HFF-Myc (cell line): ENCODE results near the gene ARMC9.

Source experiments
- DNase-seq: peaks from one replicate; pipeline ENCODE4 v3.0.0-alpha.2; 2011; ENCODE audit warnings: low read depth; ENCODE audit errors: extremely low read depth
- H3K4me3 ChIP-seq: replicated peaks from 2 replicates; pipeline ENCODE4 v1.5.1; 2011; ENCODE audit warnings: low read depth, mild to moderate bottlenecking, control low read depth, low read length
- TF ChIP-seq, protein P1 (sequence below): IDR thresholded peaks from 2 replicates; pipeline ENCODE4 v1.5.1; 2012; ENCODE audit warnings: mild to moderate bottlenecking, low read depth, low read length, control low read depth; ENCODE audit errors: missing control alignments

The ARMC9 gene

DNA sequence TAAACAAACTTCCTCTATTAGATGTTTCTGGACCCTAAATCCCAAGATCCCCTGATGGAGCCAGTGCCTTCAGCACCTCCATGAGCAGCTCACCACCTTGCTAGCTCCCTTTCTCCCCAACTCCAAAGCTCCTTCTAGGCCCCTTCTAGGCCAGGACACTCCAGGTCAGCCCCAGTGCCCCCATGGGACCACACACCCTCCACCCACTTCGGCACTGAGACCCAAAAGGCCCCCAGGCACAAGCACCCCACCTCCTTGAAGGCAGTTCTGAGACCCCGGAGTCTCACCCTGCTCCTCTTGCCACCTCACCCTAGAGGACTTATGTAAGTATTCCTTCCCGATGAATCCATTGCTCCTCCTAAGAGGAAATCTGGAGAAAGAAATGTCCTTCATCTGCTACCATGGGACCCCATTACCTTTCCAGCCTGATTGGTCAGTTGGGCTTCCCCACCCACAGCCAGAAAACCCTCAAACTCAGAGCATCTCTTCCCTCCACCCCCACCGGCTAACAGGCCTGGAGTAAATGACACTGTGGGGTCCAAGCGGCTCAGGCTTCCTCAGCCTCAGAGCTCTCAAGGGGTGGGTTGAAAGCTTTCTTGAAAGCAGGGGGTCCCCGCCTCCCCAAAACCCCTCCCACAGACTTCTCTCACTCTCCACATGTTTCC is 9.8 kb upstream of the ARMC9 start:
- no peak for DNase-seq
- H3K4me3 ChIP-seq = no peak overlapping the region
- TF ChIP-seq, protein P1, sequence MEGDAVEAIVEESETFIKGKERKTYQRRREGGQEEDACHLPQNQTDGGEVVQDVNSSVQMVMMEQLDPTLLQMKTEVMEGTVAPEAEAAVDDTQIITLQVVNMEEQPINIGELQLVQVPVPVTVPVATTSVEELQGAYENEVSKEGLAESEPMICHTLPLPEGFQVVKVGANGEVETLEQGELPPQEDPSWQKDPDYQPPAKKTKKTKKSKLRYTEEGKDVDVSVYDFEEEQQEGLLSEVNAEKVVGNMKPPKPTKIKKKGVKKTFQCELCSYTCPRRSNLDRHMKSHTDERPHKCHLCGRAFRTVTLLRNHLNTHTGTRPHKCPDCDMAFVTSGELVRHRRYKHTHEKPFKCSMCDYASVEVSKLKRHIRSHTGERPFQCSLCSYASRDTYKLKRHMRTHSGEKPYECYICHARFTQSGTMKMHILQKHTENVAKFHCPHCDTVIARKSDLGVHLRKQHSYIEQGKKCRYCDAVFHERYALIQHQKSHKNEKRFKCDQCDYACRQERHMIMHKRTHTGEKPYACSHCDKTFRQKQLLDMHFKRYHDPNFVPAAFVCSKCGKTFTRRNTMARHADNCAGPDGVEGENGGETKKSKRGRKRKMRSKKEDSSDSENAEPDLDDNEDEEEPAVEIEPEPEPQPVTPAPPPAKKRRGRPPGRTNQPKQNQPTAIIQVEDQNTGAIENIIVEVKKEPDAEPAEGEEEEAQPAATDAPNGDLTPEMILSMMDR = no peak

DNA sequence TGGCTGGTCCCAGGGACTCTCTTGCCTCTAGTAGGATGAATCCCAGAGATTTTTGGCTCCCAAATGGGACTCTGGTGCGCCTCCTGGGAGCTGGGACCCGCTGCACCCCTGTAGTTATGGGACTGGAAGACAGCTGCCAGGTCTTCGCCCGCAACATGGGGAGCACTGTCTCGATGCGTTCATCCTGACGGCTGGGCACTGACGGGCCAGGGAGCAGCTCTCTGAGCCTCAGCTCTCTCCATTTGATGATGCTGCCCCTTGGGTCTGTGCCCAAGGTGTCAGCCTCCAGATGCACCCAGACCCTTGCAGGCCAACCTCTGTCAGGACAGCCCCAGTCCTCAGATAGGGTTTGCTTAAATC is 9.3 kb upstream of the ARMC9 start:
- H3K4me3 ChIP-seq = no peak overlapping the region
- no peak for DNase-seq
- TF ChIP-seq, protein P1 = no peak

DNA sequence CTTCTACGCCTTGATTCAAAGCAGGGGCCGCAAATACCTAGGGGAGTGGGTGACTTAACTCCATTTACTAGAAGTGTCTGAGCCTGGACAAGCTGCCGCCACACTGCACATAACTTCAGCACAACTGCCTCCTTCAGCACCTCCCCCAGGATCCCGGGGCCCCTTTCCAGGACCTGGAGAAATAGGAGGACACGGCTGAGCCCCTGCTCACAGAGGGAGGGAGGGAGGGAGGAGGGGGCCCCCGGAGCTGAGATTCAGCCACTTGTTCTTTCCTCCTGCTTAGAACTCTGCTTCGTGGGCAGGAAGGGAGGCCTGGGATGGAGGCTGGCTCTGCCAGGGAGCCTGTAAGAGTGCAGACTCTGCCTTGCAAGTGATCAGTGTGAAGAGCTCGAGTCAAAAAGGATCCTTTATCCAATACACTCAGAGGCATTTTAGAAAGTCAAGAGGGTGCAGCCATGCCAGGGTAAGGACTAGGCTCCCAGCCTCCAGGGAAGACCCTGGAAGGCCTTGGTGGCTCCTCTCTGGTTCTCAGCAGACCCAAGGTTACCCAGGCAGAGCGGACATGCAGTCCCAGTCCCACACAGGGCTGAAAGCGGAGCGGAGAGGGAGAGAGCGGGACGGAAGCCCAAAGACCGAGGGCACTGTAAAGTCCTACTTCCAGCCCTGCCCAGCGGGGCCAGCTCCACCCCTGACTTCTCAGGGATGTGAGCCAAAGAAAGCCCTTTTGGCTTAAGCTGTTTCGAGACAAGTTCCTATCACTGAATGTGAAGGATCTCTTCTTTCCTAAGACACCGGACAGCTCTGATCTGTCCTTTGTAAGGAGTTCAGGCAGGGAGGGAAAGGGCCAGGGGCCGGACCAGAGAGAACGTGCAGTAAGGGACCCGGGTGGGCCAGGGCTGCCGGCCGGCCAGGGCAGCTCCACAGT is 8.6 kb upstream of the ARMC9 start:
- TF ChIP-seq, protein P1 = no peak
- no peak for DNase-seq
- H3K4me3 ChIP-seq = no peak overlapping the region

GRCh38 chr2:231190531-231191197 is 7.8 kb upstream of the ARMC9 start:
- TF ChIP-seq, protein P1 = no peak
- no peak overlapping the region for H3K4me3 ChIP-seq
- no peak for DNase-seq

DNA sequence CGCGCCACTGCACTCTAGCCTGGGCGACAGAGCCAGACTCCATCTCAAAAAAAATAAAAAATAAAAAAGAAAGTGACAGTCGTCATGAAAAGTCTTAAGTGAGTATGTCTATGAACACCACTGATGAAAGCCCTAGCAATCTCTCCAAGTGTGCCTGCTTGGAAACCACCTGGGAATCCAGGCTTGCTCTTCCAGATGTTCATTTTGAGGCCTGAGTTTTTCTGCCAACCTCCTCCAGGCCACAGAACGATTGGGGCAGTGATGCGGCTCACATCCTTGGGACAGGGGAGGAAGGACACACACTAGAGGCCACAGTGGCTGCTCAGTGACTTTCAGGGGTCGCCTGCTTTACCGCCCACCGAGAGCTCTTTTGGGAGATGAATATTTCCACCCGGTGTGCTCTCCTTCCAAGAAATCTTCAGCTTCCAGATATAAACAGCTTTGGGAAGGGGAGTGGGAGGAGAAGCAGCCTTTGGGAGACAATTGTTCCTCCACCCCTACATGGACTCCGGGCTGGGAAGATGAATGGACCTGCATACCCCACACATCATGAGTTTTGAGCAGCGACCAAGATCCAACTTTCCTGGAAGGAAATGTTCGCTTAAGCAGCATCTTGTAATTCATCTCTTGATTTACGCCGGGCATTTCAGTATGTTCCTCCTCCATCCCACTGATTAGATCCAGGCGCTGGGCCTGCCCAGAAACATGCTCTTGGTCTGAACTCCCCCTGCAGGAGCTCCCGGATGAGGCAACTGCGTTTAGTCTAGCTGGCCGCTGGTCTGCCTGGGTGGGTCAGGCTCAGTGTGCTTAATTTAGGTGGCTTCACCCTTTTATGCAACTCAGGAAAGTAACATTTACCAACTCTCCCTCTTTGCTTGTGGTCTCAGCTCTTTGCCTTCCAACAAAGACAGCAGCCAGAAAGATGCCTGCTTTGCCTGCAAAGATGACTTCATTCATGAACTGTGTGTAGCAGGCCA is 6.2 kb upstream of the ARMC9 start:
- peak; percentile 82 for DNase-seq

More for the DNA sequence above, 6.2 kb upstream of the ARMC9 start:
- H3K4me3 ChIP-seq = no peak overlapping the region
- TF ChIP-seq, protein P1 = peak; percentile 88
